ENCODE data around the gene CRTC3.
A peak's percentile ranks its signal among the peaks of the same experiment; 100 is the strongest.
"Not testable (repeated sequence)": the region's sequence is repeated elsewhere in the genome, so short reads cannot be mapped to it uniquely, and the experiment has no call there.

Gene CRTC3

GRCh38 chr15:90523373-90523772 lies 6.3 kb upstream of the CRTC3 start:
- no peak for DNase-seq

GRCh38 chr15:90524018-90524803 lies 5.5 kb upstream of the CRTC3 start:
- DNase-seq = not testable (repeated sequence)

GRCh38 chr15:90529011-90529370 lies 732 bp upstream of the CRTC3 start:
- no peak for DNase-seq

GRCh38 chr15:90530250-90531051 lies 728 bp downstream of the CRTC3 start:
- peak; percentile 82 for DNase-seq

- no peak for DNase-seq
Observed at GRCh38 chr15:90531147-90531546, 1.4 kb downstream of the CRTC3 start.

GRCh38 chr15:90535254-90535653 lies 5.5 kb downstream of the CRTC3 start:
- DNase-seq = no peak

GRCh38 chr15:90539789-90540188 lies 10.1 kb downstream of the CRTC3 start:
- DNase-seq = no peak

GRCh38 chr15:90540768-90541167 lies 11.0 kb downstream of the CRTC3 start:
- DNase-seq = no peak

GRCh38 chr15:90545095-90545494 lies 15.4 kb downstream of the CRTC3 start:
- no peak for DNase-seq

GRCh38 chr15:90547540-90547939 lies 17.8 kb downstream of the CRTC3 start:
- DNase-seq = no peak

- DNase-seq = no peak
Observed at GRCh38 chr15:90550919-90551318, 21.2 kb downstream of the CRTC3 start.

GRCh38 chr15:90552162-90552928 lies 22.6 kb downstream of the CRTC3 start:
- no peak for DNase-seq

GRCh38 chr15:90552929-90553211 lies 23.1 kb downstream of the CRTC3 start:
- no peak for DNase-seq

- DNase-seq = no peak
Observed at GRCh38 chr15:90553248-90553745, 23.6 kb downstream of the CRTC3 start.

GRCh38 chr15:90557186-90558084 lies 27.7 kb downstream of the CRTC3 start:
- DNase-seq = no peak

- DNase-seq = no peak
Observed at GRCh38 chr15:90558171-90558573, 28.4 kb downstream of the CRTC3 start.

GRCh38 chr15:90559119-90559518 lies 29.4 kb downstream of the CRTC3 start:
- no peak for DNase-seq

GRCh38 chr15:90560229-90560776 lies 30.6 kb downstream of the CRTC3 start:
- DNase-seq = no peak

GRCh38 chr15:90561344-90562244 lies 31.9 kb downstream of the CRTC3 start:
- no peak for DNase-seq

- no peak for DNase-seq
Observed at GRCh38 chr15:90562669-90563068, 32.9 kb downstream of the CRTC3 start.

- DNase-seq = no peak
Observed at GRCh38 chr15:90563463-90563862, 33.7 kb downstream of the CRTC3 start.
